NCI-H146 treated with DMSO at 0.1 percent for 48 hours (cell line): ENCODE data around the gene GRAMD2A.
"Not testable (repeated sequence)": the region's sequence is repeated elsewhere in the genome, so short reads cannot be mapped to it uniquely, and the experiment has no call there.

Experiments
- DNase-seq: peaks from one replicate; lab custom pipeline; 2025; ENCODE audit not compliant: unreplicated experiment; lab: John Stamatoyannopoulos, UW

GRAMD2A gene

DNA sequence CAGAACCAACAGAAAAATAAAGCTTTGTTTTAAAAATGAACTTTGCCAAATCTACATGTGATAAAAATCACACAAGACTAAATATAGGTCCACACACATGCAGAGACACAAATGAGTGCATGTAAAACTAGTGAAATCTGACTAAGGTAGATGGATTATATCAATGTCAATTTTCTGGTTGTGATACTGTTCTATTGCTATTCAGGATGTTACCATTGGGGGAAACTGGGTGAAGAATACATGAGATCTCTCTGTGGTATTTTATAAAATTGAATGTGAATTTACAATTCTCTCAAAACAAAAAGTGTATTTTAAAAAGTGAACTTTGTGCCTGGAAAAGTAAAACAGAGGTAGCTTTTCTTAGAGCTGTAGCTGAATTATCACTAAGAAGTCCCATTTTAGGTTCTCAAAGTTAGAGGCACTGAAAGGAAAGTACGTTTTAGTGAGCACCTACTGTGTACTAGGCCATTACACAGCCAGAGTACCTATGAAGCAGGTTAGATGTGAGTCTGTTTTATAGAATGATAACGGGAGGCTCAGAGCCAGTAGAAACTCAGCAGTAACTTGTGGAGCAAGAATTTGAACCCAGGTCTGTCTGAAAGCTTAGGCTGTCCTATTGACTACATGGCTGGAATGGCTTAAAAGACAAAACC, 8.2 kb downstream of the GRAMD2A start:
- DNase-seq = no peak

DNA sequence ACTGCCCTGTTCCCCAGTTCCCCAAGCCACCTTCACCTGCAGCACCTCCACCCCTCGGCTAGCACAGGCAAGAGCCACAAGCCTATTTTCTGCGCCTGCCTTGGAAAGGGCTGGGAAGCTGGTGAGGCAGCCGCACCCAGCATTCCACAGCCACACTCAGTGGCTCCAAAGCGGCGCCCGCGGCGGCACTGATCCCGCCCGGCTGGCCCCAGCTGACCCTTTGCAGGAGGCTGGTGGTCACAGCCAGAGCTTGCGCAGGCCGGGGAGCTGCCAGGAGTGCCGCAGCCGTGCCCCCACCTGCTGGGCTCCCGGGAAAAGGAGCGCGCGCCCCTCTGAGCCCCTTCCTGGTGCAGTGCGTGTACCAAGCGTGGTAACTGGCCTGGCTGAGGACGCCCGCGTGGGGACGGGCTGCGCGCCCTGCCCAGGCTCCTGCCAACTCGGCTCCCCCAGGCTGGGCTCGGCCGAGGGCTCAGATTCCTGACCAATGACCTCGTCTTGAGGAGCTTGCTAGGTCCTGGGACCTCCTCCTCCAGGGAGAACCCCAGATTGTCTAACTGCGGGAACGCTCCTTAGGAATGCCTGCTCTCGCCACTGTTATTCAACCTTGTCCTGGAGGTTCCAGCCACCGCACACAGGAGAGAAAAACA, 13.3 kb downstream of the GRAMD2A start:
- DNase-seq = no peak

DNA sequence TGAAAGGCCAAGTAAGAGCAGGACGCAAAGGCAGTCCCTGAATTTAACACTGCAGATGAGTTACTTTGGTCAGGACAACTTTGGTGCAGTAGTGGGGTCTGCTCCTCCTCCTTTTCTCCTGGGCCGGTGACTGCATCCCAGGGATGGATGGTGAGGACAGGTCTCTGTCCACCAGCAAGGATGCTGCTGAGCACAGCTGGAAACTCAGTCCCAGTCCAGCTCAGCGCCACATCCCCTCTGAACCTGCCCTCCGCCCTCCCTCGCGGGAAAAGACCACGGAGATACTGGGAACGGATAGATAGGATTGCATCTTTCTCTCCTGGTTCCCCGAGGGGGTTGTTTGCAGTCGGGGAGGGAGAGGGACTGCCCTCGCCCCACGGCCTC, 13.8 kb downstream of the GRAMD2A start:
- no peak for DNase-seq

DNA sequence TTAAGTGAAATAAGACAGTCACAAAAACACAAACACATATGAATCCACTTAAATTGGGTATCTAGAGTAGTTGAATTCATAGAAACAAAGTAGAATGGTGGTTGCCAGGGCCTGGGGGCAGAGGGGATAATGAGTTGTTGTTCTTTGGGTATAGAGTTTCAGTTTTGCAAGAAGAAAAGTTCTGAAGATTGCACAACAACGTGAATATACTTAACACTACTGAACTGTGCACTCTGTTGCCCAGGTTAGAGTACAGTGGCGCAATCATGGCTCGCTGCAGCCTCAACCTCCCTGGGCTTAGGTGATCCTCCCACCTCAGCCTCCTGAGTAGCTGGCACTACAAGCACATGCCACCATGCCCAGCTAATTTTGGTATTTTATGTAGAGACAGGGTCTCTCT, 14.9 kb downstream of the GRAMD2A start:
- DNase-seq = no peak

DNA sequence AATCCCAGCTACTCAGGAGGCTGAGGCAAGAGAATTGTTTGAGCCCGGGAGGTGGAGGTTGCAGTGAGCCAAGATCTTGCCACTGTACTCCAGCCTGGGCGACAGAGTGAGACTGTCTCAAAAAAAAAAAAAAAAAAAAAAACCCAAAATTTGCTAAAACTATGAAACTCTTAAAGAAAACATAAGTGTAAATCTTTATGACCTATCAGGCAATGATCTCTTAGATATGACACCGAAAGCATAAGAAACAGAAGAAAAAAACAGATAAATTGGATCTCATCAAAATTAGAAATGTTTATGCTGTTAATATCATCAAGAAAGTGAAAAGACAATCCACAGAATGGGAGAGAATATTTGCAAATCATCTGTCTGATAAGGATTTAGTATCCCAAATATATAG, 15.3 kb downstream of the GRAMD2A start:
- DNase-seq = no peak

DNA sequence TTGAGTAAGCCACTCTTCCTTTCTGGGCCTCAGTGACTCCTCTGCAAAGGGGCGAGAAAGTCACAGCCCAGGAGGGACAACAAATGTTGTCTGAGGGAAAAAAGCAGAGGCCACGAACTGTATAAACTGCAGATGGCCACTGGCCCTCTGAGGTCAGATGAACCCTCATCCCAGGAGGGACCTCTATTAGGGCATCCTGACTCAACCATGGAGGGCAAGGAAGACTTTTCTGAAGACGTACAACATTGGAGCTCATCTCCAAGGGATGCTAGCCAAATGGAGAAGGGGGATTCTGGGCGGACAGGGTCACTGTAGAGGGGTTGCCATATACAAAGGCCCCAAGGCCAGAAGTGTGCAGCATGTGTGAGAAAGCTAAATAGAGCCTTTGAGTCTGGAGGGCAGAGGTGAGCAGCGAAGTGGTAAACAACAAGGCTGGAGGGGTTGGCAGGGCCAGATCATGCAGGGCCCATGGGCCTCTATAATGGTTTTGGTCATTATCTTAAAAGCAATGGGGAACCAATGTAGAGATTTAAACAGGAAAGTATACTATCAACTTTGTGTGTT, 16.7 kb downstream of the GRAMD2A start:
- DNase-seq = no peak

DNA sequence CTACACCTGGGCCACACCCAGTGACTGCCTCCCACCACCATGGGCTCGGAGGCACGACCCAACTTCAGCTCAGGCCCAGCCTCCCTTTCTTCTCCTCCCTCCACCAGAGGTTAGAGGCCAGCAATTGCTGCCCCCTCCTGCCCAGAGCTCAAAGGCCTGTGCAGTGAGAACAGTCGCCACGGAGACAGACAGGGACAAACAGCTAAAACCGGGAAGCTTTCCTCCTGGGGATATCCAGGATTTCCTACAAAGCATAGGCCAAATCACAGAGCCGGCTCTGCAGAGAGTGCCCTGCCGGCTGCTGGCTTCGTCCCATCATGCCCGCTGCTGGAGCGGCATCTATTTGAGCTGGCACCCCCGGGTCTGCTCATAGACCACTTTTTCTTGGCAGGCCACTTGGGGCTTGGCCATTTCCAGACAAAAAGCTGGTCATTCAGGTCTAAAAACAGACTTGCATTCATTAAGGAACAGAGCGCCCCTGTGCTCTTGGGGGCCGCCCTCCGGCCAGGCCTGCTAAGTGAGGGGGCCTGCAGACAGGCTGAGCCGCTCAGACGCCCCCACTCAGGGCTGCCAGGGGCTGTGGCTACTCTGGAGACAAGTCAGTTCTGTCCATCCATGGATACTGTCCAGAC, 17.5 kb downstream of the GRAMD2A start:
- no peak for DNase-seq

DNA sequence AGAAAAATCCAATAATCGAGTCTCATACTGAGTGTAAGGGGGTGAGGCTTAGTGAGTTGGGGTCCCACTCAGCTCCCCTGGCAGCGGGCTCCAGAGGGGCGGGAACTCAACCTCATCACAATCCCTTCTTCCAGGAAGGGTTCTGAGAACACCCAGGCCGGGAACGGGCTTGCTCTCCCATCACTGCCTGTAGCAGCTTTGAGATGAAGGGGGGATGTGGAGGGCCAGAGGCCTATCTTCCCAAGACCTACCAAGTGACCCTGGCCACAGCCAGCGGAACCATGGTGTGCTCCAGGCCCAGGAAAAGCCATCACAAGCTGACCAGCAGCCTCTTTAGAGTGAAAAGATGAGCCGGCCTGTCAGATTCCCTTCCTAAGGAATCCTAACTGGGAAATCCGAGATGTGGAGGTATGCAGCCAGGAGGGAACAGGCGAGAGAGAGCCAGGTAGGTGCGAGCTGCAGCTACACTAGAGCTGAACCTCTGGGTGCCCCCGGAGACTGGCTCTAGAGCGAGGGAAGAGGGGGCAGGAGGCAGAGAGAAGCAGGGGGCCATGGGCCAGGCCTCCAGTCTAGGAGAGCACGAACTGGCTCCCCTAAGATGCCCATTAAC, 18.5 kb downstream of the GRAMD2A start:
- no peak for DNase-seq

DNA sequence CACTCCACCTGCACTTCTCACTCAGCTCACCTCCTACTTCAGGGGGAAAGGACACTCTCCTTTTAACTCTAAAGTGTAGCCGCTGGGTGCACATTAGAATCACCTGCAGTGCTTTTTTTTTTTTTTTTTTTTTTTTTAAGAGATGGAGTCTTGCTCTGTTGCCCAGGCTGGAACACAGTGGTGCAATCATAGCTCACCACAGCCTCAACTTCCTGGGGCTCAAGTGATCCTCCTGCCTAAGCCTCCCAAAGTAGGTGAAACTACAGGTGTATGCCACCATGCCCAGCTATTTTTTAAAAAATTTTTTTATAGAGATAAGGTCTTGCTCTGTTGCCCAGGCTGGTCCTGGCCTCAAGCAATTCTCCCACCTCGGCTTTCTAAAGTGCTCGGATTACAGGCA, 20.8 kb downstream of the GRAMD2A start:
- DNase-seq = no peak

DNA sequence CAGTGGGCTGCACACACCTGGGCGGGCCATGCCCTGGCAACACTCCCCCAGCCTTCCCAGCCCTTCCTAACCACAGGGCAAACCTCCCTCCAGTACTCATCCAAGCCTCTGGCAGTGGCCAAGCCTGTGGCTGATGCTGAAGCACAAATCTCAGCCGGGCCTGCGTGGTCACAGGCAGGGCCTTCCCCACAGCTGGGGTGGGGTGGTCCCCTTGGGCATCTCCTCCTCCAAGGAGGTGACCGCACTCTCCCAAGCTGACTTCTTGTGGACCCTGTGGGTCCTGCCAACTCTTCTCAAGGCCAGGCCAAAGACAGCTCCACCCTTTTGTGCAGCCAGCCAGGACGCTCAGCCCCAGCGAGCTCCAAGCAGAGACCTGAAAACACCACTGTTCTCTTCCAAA, 21.4 kb downstream of the GRAMD2A start:
- DNase-seq = no peak

DNA sequence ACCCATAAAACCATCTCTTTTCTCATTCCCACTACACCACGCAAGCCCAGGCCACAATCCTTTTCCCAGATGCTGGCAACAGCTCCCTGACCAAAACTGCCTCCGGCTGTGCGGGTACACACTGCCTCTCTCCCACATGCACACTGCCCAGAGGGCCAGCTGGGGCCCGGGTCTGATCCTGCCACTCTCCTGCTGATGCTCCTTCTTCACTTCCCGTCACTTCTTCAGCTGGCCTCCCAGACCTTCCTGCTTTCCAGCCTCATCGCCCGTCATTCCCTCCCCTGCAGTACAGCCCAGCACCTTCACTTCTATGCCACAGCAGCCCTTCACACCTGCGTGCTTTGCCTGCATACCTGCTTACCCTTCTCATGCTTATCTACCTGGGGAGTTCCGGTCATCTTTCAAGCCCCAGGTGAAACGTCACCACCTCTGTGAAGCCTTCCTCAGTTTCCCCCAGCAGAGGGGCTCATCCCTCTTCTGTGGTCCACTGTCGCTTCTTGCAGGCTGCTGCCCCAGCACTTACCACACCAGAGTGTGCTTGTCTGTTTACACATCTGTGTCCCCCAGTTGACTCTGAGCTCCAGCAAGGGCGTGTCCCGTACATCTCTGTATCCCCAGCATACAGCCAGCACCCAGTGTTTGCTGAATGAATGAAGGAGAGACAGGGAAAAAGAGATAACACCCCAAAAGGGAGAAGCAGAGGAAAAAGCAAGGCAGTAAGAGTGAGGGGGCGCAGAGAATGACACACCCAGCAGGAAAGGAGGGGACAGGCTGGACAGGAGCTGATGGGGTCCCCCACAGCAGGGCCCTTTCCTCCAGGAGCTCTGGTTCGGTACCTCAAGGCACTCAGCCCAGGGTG, 22.2 kb downstream of the GRAMD2A start:
- DNase-seq = no peak

DNA sequence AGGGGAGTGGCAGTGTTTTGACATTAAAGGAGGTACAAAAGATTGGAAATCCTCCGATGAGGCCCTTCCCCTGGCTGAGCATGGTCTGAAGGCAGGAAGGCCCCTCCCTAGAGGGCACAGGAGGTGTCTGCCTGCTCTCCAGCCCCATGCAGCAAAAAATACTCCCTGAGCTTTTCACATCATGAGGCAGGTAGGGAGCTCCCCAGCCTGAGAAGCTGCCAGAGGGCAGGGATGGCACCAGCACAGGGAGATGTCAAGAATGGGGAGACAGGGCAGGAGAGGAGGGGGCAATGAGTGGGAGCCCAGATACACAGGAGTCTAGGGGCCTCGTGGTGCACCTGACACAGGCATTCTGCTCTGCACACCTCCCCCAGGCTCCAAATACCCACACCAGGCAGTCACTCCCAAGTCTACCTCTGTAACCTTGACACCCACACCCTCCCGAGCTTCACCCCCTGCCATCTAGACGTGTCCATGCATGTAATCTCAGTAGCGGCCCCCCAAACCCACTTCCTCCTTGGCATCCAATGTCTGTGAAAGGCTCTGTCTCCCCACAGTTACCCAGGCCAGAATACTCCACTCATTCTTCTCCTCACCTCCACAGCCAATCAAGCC, 22.9 kb downstream of the GRAMD2A start:
- DNase-seq = no peak

DNA sequence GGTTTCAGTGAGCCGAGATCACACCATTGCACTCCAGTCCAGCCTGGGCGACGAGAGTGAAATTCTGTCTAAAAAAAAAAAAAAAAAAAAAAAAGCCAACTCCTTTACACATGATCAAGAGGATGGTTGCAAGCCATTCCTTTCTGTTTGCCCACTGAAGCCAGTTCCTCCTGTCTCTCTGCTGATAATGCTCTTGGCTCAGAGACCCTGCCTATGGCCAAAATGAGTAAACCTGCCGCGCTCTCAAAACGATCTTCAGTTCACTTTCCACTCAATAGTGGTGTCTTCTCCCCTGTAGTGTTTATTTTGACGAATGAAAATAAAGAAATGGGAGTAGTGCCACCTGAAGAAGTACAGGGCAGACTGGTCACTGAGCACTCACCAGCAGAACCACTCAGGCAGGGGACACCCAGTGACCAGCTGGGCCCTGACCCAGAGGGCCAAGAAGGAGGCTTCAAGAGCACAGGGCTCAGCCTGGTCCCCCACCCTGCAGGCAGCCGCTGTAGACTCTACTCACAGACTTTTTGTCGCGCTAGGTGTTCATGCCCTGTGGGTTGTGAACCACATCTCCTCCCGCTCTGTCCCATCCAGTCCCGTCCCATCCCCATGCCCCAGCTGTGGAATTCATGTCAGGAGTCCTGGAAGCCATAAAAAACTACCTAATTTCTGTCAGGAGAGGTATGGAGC, 23.6 kb downstream of the GRAMD2A start:
- DNase-seq = no peak

DNA sequence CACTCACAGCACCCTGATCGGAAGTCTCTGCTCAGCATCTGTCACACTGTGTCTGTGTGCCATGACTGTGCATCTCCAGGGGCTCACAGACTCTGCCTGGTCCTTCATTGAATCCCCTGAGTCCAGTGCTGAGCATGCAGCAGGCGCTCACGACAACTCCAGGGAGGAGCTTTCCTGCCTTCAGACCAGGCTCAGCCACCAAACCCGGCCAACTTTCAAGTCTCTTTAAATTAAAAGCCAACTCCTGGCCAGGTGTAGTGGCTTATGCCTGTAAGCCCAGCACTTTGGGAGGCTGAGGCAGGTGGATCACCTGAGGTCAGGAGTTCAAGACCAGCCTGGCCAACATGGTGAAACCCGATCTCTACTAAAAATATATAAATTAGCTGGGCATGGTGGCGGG, 24.2 kb downstream of the GRAMD2A start:
- no peak for DNase-seq

DNA sequence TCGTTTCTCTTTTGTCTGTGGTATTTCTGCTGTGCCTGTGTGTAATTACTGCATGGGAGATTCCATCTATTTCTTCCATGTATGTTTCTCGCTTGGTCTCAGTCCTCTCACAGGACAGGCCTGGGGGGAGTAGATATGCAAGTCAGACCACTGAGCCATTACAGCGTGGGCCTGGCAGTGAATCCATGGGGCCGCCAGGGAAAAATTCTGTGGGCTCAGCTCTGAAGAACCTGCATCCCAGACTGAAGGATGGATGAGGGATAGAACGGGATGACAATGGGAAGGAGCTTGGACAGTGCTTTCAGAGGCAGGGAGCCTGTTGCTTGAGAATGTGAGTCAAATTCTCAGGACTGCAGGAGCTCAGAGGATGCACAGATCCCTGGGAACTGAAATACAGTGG, 24.8 kb downstream of the GRAMD2A start:
- no peak for DNase-seq

DNA sequence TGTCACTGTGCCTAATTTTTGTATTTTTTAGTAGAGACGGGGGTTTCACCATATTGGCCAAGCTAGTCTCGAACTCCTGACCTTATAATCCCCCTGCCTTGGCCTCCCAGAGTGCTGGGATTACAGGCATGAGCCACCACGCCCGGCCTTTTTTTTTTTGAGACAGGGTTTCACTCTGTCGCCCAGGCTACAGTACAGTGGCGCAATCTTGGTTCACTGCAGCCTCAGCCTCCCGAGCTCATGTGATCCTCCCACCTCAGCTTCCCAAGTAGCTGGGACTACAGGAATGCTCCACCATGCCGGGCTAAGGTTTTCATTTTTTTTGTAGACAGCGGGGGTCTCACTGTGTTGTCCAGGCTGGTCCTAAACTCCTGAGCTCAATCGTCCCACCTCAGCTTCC, 25.6 kb downstream of the GRAMD2A start:
- not testable (repeated sequence) for DNase-seq

DNA sequence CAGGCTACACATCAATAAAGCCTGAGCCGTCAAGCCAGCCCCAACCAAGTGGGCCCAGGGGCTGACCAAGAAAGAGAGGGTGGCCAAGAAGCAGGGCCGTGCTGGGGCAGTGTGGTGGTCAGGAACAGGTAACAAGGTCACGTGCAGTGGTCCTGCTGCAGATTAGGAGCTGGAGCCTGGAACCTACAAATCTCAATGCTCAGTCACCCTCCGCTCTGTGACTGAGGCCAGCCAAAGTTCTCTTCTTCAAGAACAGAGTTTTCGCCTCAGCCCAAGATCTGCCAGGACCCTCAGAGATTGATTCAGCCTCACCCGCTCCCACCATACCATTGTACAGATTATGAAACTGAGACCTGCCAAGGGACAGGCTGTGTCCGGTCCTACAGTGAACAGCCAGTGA, 26.9 kb downstream of the GRAMD2A start:
- DNase-seq = no peak

DNA sequence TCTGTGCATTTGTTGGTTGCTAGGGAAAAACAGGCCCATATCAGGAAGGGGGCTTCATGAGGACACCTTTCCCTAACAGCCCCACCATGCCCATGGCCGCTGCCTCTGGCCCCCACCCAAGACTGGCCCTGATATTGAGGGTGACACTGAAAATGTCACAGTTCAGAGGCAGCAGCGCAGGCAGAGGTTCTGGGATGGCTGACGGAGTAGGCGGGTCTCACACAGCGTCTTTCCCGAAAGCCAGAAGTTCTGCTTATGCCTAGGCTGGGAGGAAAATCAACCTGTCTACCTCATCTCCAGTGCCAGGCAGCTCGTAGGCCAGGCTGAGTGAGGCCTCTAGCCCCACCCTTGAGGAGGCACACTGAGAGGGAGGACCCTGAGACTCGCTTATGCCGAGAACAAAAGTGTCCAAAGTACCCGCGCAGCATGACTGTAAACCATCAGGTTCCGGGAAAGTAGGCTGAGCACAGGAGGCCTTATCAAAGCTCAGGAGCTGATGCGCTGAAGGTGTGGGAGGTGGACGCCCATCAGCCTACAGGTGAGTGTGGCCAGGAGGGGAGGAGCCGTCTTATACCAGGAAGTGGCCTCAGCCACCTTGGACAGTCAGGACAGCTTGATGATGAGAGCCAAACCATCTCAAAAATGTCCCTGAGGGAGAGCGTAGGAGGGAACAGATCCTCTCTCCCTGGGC, 27.5 kb downstream of the GRAMD2A start:
- DNase-seq = peak; percentile 26

DNA sequence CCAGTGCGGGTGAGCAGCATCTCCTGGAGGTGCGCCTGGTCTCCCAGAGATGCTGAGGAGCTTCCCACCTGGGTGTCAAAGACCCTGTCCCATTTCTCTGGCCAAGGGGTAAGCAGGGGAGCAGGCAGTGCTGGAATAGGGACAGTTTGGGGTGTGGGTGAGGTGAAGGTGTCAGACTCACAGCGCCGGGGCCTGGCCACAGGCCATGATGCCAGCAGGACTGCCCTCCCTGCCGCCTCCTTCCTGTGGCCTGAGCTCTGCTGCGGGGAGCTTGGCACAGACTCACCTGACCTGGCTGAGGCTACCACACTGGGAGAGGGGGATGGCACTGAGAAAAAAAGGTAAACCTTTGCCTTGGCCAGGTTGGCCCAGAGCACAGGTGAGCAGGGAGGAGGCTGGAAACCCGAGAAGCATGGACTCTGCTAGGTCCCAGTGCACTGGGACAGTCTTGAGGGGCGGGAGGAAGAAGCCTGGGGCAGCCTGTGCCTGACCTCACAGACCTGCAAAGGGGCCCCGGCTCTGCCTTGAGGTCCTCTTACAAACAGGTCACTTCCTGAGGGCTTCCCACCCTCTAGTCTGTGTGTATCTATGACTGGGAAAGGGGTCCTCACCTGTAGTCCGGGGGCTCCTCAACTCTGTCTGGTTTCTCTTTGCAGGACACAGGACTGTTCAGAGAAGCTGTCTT, 28.2 kb downstream of the GRAMD2A start:
- DNase-seq = no peak
